Muscle of leg (tissue), 11 donors: Measurements from ENCODE around the gene ELOVL2. TPM values are rescaled to one million over a fixed set of nuclear protein-coding genes. Genes with fewer than 3 reads are reported as not detected.

Source experiments
- DNase-seq: peaks from one replicate; pipeline ENCODE4 v3.0.0; 2013
- H3K27ac ChIP-seq: one replicate; pipeline ENCODE4 v1.5.1; 2013; ENCODE audit warnings: mild to moderate bottlenecking, low read length, control low read depth
- H3K27me3 ChIP-seq: one replicate; pipeline ENCODE4 v1.6.1; 2013; ENCODE audit warnings: low read length; ENCODE audit not compliant: control insufficient read depth, insufficient read depth
- H3K36me3 ChIP-seq: one replicate; pipeline ENCODE4 v1.6.1; 2013; ENCODE audit warnings: low read length; ENCODE audit not compliant: control insufficient read depth, insufficient read depth
- H3K4me1 ChIP-seq: one replicate; pipeline ENCODE4 v1.6.1; 2013; ENCODE audit warnings: low read length; ENCODE audit not compliant: control insufficient read depth, insufficient read depth
- H3K4me3 ChIP-seq: one replicate; pipeline ENCODE4 v1.5.1; 2013; ENCODE audit warnings: low read length, control low read depth
- H3K9me3 ChIP-seq: replicated peaks from 2 replicates; pipeline ENCODE4 v1.6.1; 2013; ENCODE audit warnings: low read depth, low read length; ENCODE audit not compliant: control insufficient read depth
- WGBS: methylation state at CpG from one replicate; pipeline ENCODE4 v1.1.5; 2013; ENCODE audit warnings: missing lambda C conversion rate; ENCODE audit not compliant: insufficient coverage; 5-methylcytosine and 5-hydroxymethylcytosine counted together
- polyA plus RNA-seq, 8 donors: library from polyadenylated mRNA; unstranded; fragments of 120-200 nt; gene quantifications; one replicate each; pipeline versions ENCODE4 v1.2.1 to v1.2.3, GENCODE V29; 2013; ENCODE audit warnings: inconsistent platforms in 1 of 8, low replicate concordance in 1 of 8; ENCODE audit not compliant: insufficient read length in 8 of 8, insufficient read depth in 1 of 8
- total RNA-seq: library from RNA; stranded (reverse); fragments of 120-200 nt; gene quantifications from one replicate; pipeline ENCODE4 v1.2.4, GENCODE V29; 2013

Gene ELOVL2
- total and polyA plus RNA-seq, 9 donors, result 1.5 to 3.6 (median 2.7) TPM

- Histone ChIP-seq H3K9me3 (peaks cover 4% of the 10 kb centered on the region), H3K4me3 (no peak overlapping the region), H3K36me3 (no peaks in the 10 kb centered on the region), H3K27ac (no peak overlapping the region), H3K27me3 (no peaks in the 10 kb centered on the region), H3K4me1 (no peaks in the 10 kb centered on the region)
- 97% methylated on average over 3 of the region's 3 CpGs for WGBS
- no peak for DNase-seq
Measured at GRCh38 chr6:10970731-10971130, 73.4 kb downstream of the ELOVL2 start.

GRCh38 chr6:10968776-10969175, 75.3 kb downstream of the ELOVL2 start:
- WGBS, result 50% methylated on average over 1 of the region's 2 CpGs
- no peaks in the 10 kb centered on the region for H3K4me1 ChIP-seq
- no peak for DNase-seq
- no peak overlapping the region for H3K27ac ChIP-seq
- no peaks in the 10 kb centered on the region for H3K27me3 ChIP-seq
- no peaks in the 10 kb centered on the region for H3K36me3 ChIP-seq
- peaks cover 4% of the 10 kb centered on the region for H3K9me3 ChIP-seq
- H3K4me3 ChIP-seq, result no peak overlapping the region

GRCh38 chr6:10964684-10965083, 79.4 kb downstream of the ELOVL2 start:
- no peak overlapping the region for H3K4me3 ChIP-seq
- H3K4me1 ChIP-seq, result no peaks in the 10 kb centered on the region
- H3K9me3 ChIP-seq, result peaks cover 4% of the 10 kb centered on the region
- WGBS, result no CpG with 5 or more reads among the region's 1 CpG
- H3K36me3 ChIP-seq, result no peaks in the 10 kb centered on the region
- DNase-seq, result no peak
- H3K27ac ChIP-seq, result no peak overlapping the region
- no peaks in the 10 kb centered on the region for H3K27me3 ChIP-seq

GRCh38 chr6:10963113-10963512, 81.0 kb downstream of the ELOVL2 start:
- DNase-seq, result no peak
- Histone ChIP-seq H3K27ac (no peak overlapping the region), H3K9me3 (peaks cover 4% of the 10 kb centered on the region), H3K27me3 (no peaks in the 10 kb centered on the region), H3K4me3 (no peak overlapping the region), H3K4me1 (no peaks in the 10 kb centered on the region), H3K36me3 (no peaks in the 10 kb centered on the region)
- WGBS, result no CpG with 5 or more reads among the region's 2 CpGs

GRCh38 chr6:10962673-10963072, 81.4 kb downstream of the ELOVL2 start:
- H3K4me3 ChIP-seq, result no peak overlapping the region
- H3K4me1 ChIP-seq, result no peaks in the 10 kb centered on the region
- no peaks in the 10 kb centered on the region for H3K36me3 ChIP-seq
- peak; percentile 85 for DNase-seq
- H3K9me3 ChIP-seq, result peaks cover 3% of the 10 kb centered on the region
- WGBS, result no CpG with 5 or more reads among the region's 1 CpG
- no peak overlapping the region for H3K27ac ChIP-seq
- H3K27me3 ChIP-seq, result no peaks in the 10 kb centered on the region

GRCh38 chr6:10961837-10962236, 82.3 kb downstream of the ELOVL2 start:
- no CpG with 5 or more reads among the region's 3 CpGs for WGBS
- no peaks in the 10 kb centered on the region for H3K27me3 ChIP-seq

GRCh38 chr6:10960171-10960570, 83.9 kb downstream of the ELOVL2 start:
- no peaks in the 10 kb centered on the region for H3K4me1 ChIP-seq
- WGBS, result 80% methylated on average over 1 of the region's 2 CpGs
- no peak overlapping the region for H3K4me3 ChIP-seq
- H3K9me3 ChIP-seq, result no peaks in the 10 kb centered on the region
- H3K27ac ChIP-seq, result no peak overlapping the region
- no peak for DNase-seq
- H3K36me3 ChIP-seq, result no peaks in the 10 kb centered on the region
- H3K27me3 ChIP-seq, result no peaks in the 10 kb centered on the region

More at GRCh38 chr6:10961837-10962236, 82.3 kb downstream of the ELOVL2 start:
- no peaks in the 10 kb centered on the region for H3K4me1 ChIP-seq
- peaks cover 2% of the 10 kb centered on the region for H3K9me3 ChIP-seq
- H3K36me3 ChIP-seq, result no peaks in the 10 kb centered on the region
- no peak overlapping the region for H3K27ac ChIP-seq
- H3K4me3 ChIP-seq, result no peak overlapping the region
- no peak for DNase-seq

- Histone ChIP-seq H3K36me3 (no peaks in the 10 kb centered on the region), H3K27ac (no peak overlapping the region), H3K9me3 (no peaks in the 10 kb centered on the region), H3K4me3 (no peak overlapping the region), H3K4me1 (no peaks in the 10 kb centered on the region), H3K27me3 (no peaks in the 10 kb centered on the region)
- WGBS, result 100% methylated on average over 1 of the region's 6 CpGs
- DNase-seq, result no peak
Measured at GRCh38 chr6:10957414-10957886, 86.7 kb downstream of the ELOVL2 start.

- Histone ChIP-seq H3K27me3 (no peaks in the 10 kb centered on the region), H3K4me3 (no peak overlapping the region), H3K36me3 (no peaks in the 10 kb centered on the region), H3K27ac (no peak overlapping the region), H3K9me3 (no peaks in the 10 kb centered on the region), H3K4me1 (no peaks in the 10 kb centered on the region)
- no peak for DNase-seq
Measured at GRCh38 chr6:10956776-10957175, 87.3 kb downstream of the ELOVL2 start.

- no peaks in the 10 kb centered on the region for H3K4me1 ChIP-seq
- H3K4me3 ChIP-seq, result no peak overlapping the region
- DNase-seq, result peak; percentile 61
- 29% methylated on average over 15 of the region's 15 CpGs for WGBS
- H3K27ac ChIP-seq, result no peak overlapping the region
- H3K36me3 ChIP-seq, result no peaks in the 10 kb centered on the region
- no peaks in the 10 kb centered on the region for H3K27me3 ChIP-seq
- no peaks in the 10 kb centered on the region for H3K9me3 ChIP-seq
Measured at GRCh38 chr6:10954590-10955010, 89.5 kb downstream of the ELOVL2 start.

- Histone ChIP-seq H3K36me3 (no peaks in the 10 kb centered on the region), H3K4me3 (no peak overlapping the region), H3K4me1 (no peaks in the 10 kb centered on the region), H3K9me3 (no peaks in the 10 kb centered on the region), H3K27me3 (no peaks in the 10 kb centered on the region), H3K27ac (no peak overlapping the region)
- DNase-seq, result peak; percentile 59
- whole genome bisulfite sequencing, result 40% methylated on average over 2 of the region's 6 CpGs
Measured at GRCh38 chr6:10951675-10952282, 92.3 kb downstream of the ELOVL2 start.
